DND-41 (cell line): Measurements from ENCODE around the gene OSGEP.

Source experiments
- ATAC-seq: fragments of 200-7000 bp; cut with Tn5 transposase; 3 replicates; pipeline ENCODE4 v1.9.1; 2021; ENCODE audit warnings: low read depth; ENCODE audit not compliant: insufficient read depth
- DNase-seq: peaks from one replicate; pipeline ENCODE4 v3.0.0-alpha.2; 2020
- H2AFZ ChIP-seq: 2 replicates; pipeline ENCODE4 v1.6.0; 2012; ENCODE audit warnings: low read depth, low read length
- H3K27ac ChIP-seq: 2 replicates; pipeline ENCODE4 v1.5.1; 2012; ENCODE audit warnings: low read length, inconsistent platforms
- H3K27me3 ChIP-seq: fragments of 200-600 bp; sonication (generic); 2 replicates; pipeline ENCODE4 v1.6.0; 2012; ENCODE audit warnings: low read length, mild to moderate bottlenecking, inconsistent platforms; ENCODE audit not compliant: insufficient read depth, poor library complexity
- H3K36me3 ChIP-seq: 2 replicates; pipeline ENCODE4 v1.5.1; 2012; ENCODE audit warnings: low read length, inconsistent platforms; ENCODE audit not compliant: insufficient read depth
- H3K4me1 ChIP-seq: 2 replicates; pipeline ENCODE4 v1.5.1; 2012; ENCODE audit warnings: mild to moderate bottlenecking, low read length; ENCODE audit not compliant: insufficient read depth
- H3K4me2 ChIP-seq: 2 replicates; pipeline ENCODE4 v1.6.0; 2012; ENCODE audit warnings: mild to moderate bottlenecking, moderate library complexity, low read length, inconsistent platforms; ENCODE audit not compliant: insufficient read depth
- H3K4me3 ChIP-seq, 2 experiments: fragments of 200-600 bp in 1 of 2; shearing (Covaris generic) in 1 of 2; 2 replicates each; pipeline ENCODE4 v1.5.1; 2012 to 2016; ENCODE audit warnings: inconsistent platforms in 2 of 2, low read length in 2 of 2, mild to moderate bottlenecking in 2 of 2, low read depth in 1 of 2, moderate library complexity in 1 of 2
- H3K79me2 ChIP-seq: 2 replicates; pipeline ENCODE4 v1.6.0; 2012; ENCODE audit warnings: low read length, inconsistent platforms; ENCODE audit not compliant: insufficient read depth
- H3K9ac ChIP-seq: 2 replicates; pipeline ENCODE4 v1.6.0; 2012; ENCODE audit warnings: low read depth, mild to moderate bottlenecking, inconsistent platforms, low read length, moderate library complexity
- H3K9me3 ChIP-seq: 2 replicates; pipeline ENCODE4 v1.5.1; 2012; ENCODE audit warnings: low read length, moderate library complexity, mild to moderate bottlenecking, inconsistent platforms; ENCODE audit not compliant: insufficient read depth, severe bottlenecking
- H4K20me1 ChIP-seq: 2 replicates; pipeline ENCODE4 v1.6.0; 2012; ENCODE audit warnings: low read length; ENCODE audit not compliant: insufficient read depth
- EZH2 ChIP-seq: IDR thresholded peaks from 3 replicates; pipeline ENCODE4 v1.6.1; 2012; ENCODE audit warnings: borderline replicate concordance, low read depth, mild to moderate bottlenecking, moderate library complexity, low read length, inconsistent platforms; ENCODE audit not compliant: severe bottlenecking
- TF ChIP-seq, protein P1 (sequence below): IDR thresholded peaks from 2 replicates; pipeline ENCODE4 v1.5.1; 2012; ENCODE audit warnings: borderline replicate concordance, low read length, moderate library complexity, mild to moderate bottlenecking; ENCODE audit not compliant: poor library complexity, severe bottlenecking; ENCODE audit errors: extremely low read depth

The OSGEP gene

DNA sequence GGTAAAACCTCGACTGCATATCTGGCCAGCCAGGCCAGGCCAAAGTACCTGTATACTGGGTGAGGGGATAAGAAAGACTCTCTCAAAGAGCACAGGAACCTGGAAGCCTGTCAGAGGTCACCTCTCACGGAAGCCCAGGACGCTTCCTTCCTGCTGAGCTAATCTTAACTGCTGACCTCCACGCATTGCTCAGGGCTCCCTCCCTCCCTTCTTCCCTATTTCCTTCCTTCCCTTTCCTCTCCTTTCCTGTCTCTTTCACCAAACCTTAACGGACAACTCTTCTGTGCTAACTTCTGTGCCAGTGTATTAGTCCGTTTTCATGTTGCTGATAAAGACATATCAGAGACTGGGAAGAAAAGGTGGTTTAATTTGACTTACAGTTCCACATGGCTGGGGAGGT lies 36.0 kb upstream of the OSGEP start:
- TF ChIP-seq, protein P1, sequence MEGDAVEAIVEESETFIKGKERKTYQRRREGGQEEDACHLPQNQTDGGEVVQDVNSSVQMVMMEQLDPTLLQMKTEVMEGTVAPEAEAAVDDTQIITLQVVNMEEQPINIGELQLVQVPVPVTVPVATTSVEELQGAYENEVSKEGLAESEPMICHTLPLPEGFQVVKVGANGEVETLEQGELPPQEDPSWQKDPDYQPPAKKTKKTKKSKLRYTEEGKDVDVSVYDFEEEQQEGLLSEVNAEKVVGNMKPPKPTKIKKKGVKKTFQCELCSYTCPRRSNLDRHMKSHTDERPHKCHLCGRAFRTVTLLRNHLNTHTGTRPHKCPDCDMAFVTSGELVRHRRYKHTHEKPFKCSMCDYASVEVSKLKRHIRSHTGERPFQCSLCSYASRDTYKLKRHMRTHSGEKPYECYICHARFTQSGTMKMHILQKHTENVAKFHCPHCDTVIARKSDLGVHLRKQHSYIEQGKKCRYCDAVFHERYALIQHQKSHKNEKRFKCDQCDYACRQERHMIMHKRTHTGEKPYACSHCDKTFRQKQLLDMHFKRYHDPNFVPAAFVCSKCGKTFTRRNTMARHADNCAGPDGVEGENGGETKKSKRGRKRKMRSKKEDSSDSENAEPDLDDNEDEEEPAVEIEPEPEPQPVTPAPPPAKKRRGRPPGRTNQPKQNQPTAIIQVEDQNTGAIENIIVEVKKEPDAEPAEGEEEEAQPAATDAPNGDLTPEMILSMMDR, result no peak
- TF ChIP-seq EZH2, result no peak
- Histone ChIP-seq H3K79me2 (no peaks in the 10 kb centered on the region), H3K9ac (no peak overlapping the region), H3K27ac (no peak overlapping the region), H3K9me3 (no peaks in the 10 kb centered on the region), H2AFZ (no peak overlapping the region), H3K4me1 (peaks cover 11% of the 10 kb centered on the region), H3K27me3 (peaks cover 4% of the 10 kb centered on the region), H3K36me3 (no peaks in the 10 kb centered on the region), H4K20me1 (no peaks in the 10 kb centered on the region), H3K4me2 (no peak overlapping the region), H3K4me3 (no peak overlapping the region)
- no peak for ATAC-seq
- DNase-seq, result no peak

DNA sequence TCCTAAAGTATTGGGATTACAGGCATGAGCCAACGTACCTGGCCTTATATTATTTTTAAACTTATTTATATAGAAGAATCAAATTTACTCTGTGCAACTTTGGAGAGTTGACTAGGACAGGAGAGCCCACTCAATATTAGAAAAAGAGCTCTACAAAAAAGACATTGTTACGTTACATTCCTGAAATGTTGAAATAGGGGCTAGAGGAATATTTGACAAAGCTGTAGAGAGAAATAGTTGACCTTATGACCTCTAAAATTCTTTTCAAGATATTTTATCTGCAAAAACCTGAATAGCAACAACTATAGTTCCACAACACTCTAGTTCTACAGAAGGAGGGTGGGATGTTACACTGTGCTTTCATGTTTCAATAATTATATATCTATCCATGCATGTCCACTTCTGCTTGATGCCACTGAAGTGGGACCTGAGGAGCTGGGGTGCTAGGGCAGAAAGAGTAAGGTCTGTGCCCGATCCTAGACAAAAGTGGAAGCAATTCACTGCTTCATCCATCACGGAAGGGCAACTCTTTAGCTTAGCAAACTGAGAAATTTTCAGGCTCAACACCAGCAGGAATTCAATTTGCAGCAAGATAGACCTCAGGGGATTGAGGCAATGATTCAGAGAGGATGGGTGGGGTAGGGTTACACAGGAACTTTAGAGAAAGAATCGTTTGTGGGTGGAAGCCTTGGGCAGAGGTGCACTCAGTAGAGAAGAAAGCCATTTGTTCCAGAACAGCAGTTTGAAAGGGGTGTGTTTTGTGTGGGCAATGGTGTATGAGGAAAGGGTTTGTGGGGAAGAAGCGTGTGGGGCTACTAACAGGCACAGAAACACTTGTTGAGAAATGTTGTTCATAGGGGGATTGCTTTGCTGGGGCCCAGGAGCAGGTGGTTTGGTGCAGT lies 34.7 kb upstream of the OSGEP start:
- H3K4me2 ChIP-seq, result no peak overlapping the region
- DNase-seq (no peak), ATAC-seq (peak; percentile 40; the same call in 2 of the 3 replicates)
- peaks cover 11% of the 10 kb centered on the region for H3K4me1 ChIP-seq
- no peak for TF ChIP-seq EZH2
- TF ChIP-seq, protein P1, result no peak
- H2AFZ ChIP-seq, result no peak overlapping the region
- H3K79me2 ChIP-seq, result no peaks in the 10 kb centered on the region
- H3K27ac ChIP-seq, result no peak overlapping the region
- H4K20me1 ChIP-seq, result no peaks in the 10 kb centered on the region
- H3K36me3 ChIP-seq, result no peaks in the 10 kb centered on the region
- H3K9me3 ChIP-seq, result no peaks in the 10 kb centered on the region
- H3K27me3 ChIP-seq, result no peaks in the 10 kb centered on the region
- no peak overlapping the region for H3K4me3 ChIP-seq
- H3K9ac ChIP-seq, result no peak overlapping the region

DNA sequence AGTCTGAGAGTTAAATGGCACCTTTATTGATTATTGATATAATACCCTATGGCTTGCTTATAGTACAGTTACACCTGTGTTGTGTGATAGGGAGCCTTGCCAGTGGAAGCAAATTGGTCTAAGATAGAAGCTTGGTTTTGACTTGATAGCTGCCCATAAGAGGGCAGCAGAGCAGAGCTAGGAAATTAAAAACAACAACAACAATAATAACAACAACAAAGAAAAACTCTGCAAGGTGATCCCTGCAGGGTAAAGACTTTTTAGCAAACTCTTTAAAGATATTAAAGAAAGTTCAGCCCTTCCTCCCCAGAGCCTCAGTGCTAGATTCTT lies 32.7 kb upstream of the OSGEP start:
- ATAC-seq (no peak), DNase-seq (no peak)
- Histone ChIP-seq H3K4me3 (no peak overlapping the region), H4K20me1 (no peaks in the 10 kb centered on the region), H3K79me2 (no peaks in the 10 kb centered on the region), H2AFZ (no peak overlapping the region), H3K9me3 (no peaks in the 10 kb centered on the region), H3K9ac (no peak overlapping the region), H3K27ac (no peak overlapping the region), H3K27me3 (no peaks in the 10 kb centered on the region), H3K36me3 (no peaks in the 10 kb centered on the region), H3K4me2 (no peak overlapping the region; the same call in 1 of the 2 replicates), H3K4me1 (peaks cover 11% of the 10 kb centered on the region)
- no peak for TF ChIP-seq EZH2
- TF ChIP-seq, protein P1, result no peak
